Neuronal stem cell (in vitro differentiated cells): ENCODE measurements around the gene RXRB.

Experiments used
- DNase-seq: peaks from one replicate; pipeline ENCODE4 v3.0.0-alpha.2; 2013; ENCODE audit warnings: low spot score
- H2AFZ ChIP-seq: one replicate; pipeline ENCODE4 v1.6.1; 2013; ENCODE audit warnings: mild to moderate bottlenecking, low read length, inconsistent platforms
- H2AK5ac ChIP-seq: 2 replicates; pipeline ENCODE4 v1.6.1; 2013; ENCODE audit warnings: low read depth, mild to moderate bottlenecking, inconsistent platforms, low read length, moderate library complexity, mixed read lengths
- H2BK120ac ChIP-seq: 2 replicates; pipeline ENCODE4 v1.6.1; 2013; ENCODE audit warnings: low read depth, mild to moderate bottlenecking, inconsistent platforms, low read length, moderate library complexity, mixed read lengths
- H2BK12ac ChIP-seq: one replicate; pipeline ENCODE4 v1.6.1; 2013; ENCODE audit warnings: low read length, inconsistent platforms
- H2BK15ac ChIP-seq: 2 replicates; pipeline ENCODE4 v1.6.1; 2013; ENCODE audit warnings: mild to moderate bottlenecking, low read length, inconsistent platforms, mixed read lengths
- H2BK5ac ChIP-seq: one replicate; pipeline ENCODE4 v1.6.1; 2013; ENCODE audit warnings: inconsistent platforms, mild to moderate bottlenecking, low read length, moderate library complexity
- H3K14ac ChIP-seq: one replicate; pipeline ENCODE4 v1.6.1; 2013; ENCODE audit warnings: low read length, inconsistent platforms
- H3K18ac ChIP-seq: 2 replicates; pipeline ENCODE4 v1.6.1; 2013; ENCODE audit warnings: low read length, inconsistent platforms
- H3K23ac ChIP-seq: 2 replicates; pipeline ENCODE4 v1.6.1; 2013; ENCODE audit warnings: low read depth, mild to moderate bottlenecking, mixed read lengths, low read length, inconsistent platforms; ENCODE audit not compliant: poor library complexity
- H3K27ac ChIP-seq: replicated peaks from 3 replicates; pipeline ENCODE4 v1.5.1; 2013; ENCODE audit warnings: low read length, inconsistent platforms
- H3K27me3 ChIP-seq, 3 experiments: 2 replicates each; pipeline ENCODE4 v1.6.1; 2013; ENCODE audit warnings: low read length in 3 of 3, mild to moderate bottlenecking in 2 of 3, inconsistent platforms in 1 of 3, low read depth in 1 of 3, mixed read lengths in 1 of 3, moderate library complexity in 1 of 3; ENCODE audit not compliant: control insufficient read depth in 3 of 3, insufficient read depth in 3 of 3
- H3K36me3 ChIP-seq, 2 donors: replicated peaks in 1 of 2; 2 replicates each; pipeline ENCODE4 v1.6.1; 2013; ENCODE audit warnings: low read length in 2 of 2; ENCODE audit not compliant: control insufficient read depth in 2 of 2, insufficient read depth in 2 of 2
- H3K4ac ChIP-seq: 2 replicates; pipeline ENCODE4 v1.6.1; 2013; ENCODE audit warnings: inconsistent platforms, mild to moderate bottlenecking, low read length, moderate library complexity
- H3K4me1 ChIP-seq, 2 donors: 1 replicate in 1 of 2; 2 replicates in 1 of 2; pipeline ENCODE4 v1.6.1; 2013; ENCODE audit warnings: low read length in 2 of 2, low read depth in 1 of 2; ENCODE audit not compliant: control insufficient read depth in 2 of 2, insufficient read depth in 1 of 2
- H3K4me2 ChIP-seq: one replicate; pipeline ENCODE4 v1.6.1; 2013; ENCODE audit warnings: mild to moderate bottlenecking, low read length, inconsistent platforms; ENCODE audit not compliant: insufficient read depth, poor library complexity, severe bottlenecking
- H3K4me3 ChIP-seq, 2 donors: 2 replicates each; pipeline ENCODE4 v1.5.1; 2013; ENCODE audit warnings: low read length in 2 of 2, mild to moderate bottlenecking in 2 of 2, inconsistent platforms in 1 of 2, moderate library complexity in 1 of 2
- H3K79me1 ChIP-seq: one replicate; pipeline ENCODE4 v1.6.1; 2013; ENCODE audit warnings: low read depth, mild to moderate bottlenecking, inconsistent platforms, low read length, moderate library complexity
- H3K9ac ChIP-seq: one replicate; pipeline ENCODE4 v1.6.1; 2013; ENCODE audit warnings: mild to moderate bottlenecking, low read depth, low read length, inconsistent platforms; ENCODE audit not compliant: poor library complexity
- H3K9me3 ChIP-seq, 2 donors: replicated peaks in 1 of 2; 2 replicates each; pipeline versions ENCODE3 to v1.6.1; 2013; ENCODE audit warnings: low read length in 2 of 2, mild to moderate bottlenecking in 2 of 2, inconsistent platforms in 1 of 2, low read depth in 1 of 2, mixed read lengths in 1 of 2, moderate library complexity in 1 of 2; ENCODE audit not compliant: control insufficient read depth in 2 of 2, insufficient read depth in 1 of 2
- H4K8ac ChIP-seq: one replicate; pipeline ENCODE4 v1.6.1; 2013; ENCODE audit warnings: low read depth, mild to moderate bottlenecking, inconsistent platforms, low read length, moderate library complexity
- H4K91ac ChIP-seq: one replicate; pipeline ENCODE4 v1.6.1; 2013; ENCODE audit warnings: low read length, low read depth, mild to moderate bottlenecking, inconsistent platforms; ENCODE audit not compliant: poor library complexity
- WGBS, 2 donors: extraction: QIAGEN DNeasy Blood & Tissue Kit; methylation state at CpG; one replicate each; pipeline ENCODE4 v1.1.7; 2013; ENCODE audit warnings: missing lambda C conversion rate in 2 of 2, mixed read lengths in 1 of 2; ENCODE audit not compliant: insufficient read length in 2 of 2, insufficient replicate concordance in 1 of 2; ENCODE audit errors: extremely low coverage in 2 of 2; 5-methylcytosine and 5-hydroxymethylcytosine counted together

The RXRB gene

DNA sequence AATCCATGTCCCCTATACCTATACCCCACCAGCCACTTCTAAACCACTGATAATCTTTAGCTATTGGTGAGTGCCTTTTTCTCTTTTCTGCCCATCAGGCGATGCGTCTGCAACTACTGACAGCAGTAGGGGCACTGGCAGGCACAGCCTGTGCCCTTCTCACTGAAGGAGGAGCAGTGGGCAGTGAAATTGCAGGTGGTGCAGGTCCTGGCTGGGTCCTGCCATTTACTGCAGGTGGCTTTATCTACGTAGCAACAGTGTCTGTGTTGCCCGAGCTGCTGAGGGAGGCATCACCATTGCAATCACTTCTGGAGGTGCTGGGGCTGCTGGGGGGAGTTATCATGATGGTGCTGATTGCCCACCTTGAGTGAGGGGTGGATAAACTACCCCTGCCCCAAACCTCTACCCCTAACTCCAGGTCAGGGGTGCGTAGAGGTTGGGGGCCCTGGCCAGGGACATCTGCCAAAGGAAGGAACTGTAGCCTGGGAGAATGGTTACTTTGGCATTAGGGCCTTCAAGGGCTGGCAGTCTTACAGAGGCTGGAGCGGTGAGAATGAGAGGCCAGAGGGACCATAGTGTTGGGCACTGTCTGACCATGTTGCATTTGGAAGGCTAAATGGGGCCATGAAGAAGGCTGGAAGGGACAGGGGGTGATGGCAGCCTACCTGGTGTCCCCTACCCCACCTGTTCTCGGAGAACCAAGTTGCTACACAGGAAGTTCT, 3.1 kb upstream of the RXRB start:
- Histone ChIP-seq H3K9ac (no peak overlapping the region), H2AFZ (no peak overlapping the region), H2BK5ac (no peak overlapping the region), H3K14ac (no peak overlapping the region), H3K79me1 (peaks cover 14% of the 10 kb centered on the region), H3K23ac (no peak overlapping the region), H3K4ac (no peak overlapping the region), H3K36me3 (peaks cover 22 to 30% of the 10 kb centered on the region in 2 donors), H4K91ac (no peak overlapping the region), H3K9me3 (no peaks in the 10 kb centered on the region), H3K4me2 (no peak overlapping the region), H2BK120ac (no peak overlapping the region), H3K18ac (no peak overlapping the region), H3K27me3 (no peaks in the 10 kb centered on the region), H2BK12ac (no peak overlapping the region), H2AK5ac (no peak overlapping the region), H3K4me3 (no peak overlapping the region), H4K8ac (no peak overlapping the region), H2BK15ac (no peak overlapping the region), H3K4me1 (peaks cover 31 to 45% of the 10 kb centered on the region in 2 donors), H3K27ac (no peak overlapping the region)
- WGBS, 2 donors, result no CpG with 5 or more reads among the region's 7 CpGs
- no peak for DNase-seq

DNA sequence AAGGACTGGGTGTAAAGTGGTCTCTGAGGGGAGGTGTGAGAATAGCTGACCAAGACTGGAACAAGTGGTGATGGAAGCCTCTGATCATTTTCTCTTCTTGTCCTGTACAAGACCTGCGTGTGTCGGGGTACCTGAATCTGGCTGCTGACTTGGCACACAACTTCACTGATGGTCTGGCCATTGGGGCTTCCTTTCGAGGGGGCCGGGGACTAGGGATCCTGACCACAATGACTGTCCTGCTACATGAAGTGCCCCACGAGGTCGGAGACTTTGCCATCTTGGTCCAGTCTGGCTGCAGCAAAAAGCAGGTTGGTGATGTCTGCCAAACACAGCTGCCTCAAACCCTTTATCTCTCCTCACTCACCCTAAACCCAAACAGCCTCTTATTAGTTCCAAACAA, 2.3 kb upstream of the RXRB start:
- no peak overlapping the region for H2BK5ac ChIP-seq
- H2BK15ac ChIP-seq, result no peak overlapping the region
- no peak overlapping the region for H3K27ac ChIP-seq
- DNase-seq, result no peak
- H2BK120ac ChIP-seq, result no peak overlapping the region
- H3K23ac ChIP-seq, result no peak overlapping the region
- H2AK5ac ChIP-seq, result no peak overlapping the region
- peaks cover 31 to 45% of the 10 kb centered on the region in 2 donors for H3K4me1 ChIP-seq
- H3K18ac ChIP-seq, result no peak overlapping the region
- H3K36me3 ChIP-seq, result peaks cover 22 to 30% of the 10 kb centered on the region in 2 donors
- no peak overlapping the region for H3K4me3 ChIP-seq
- no peak overlapping the region for H3K4me2 ChIP-seq
- H4K91ac ChIP-seq, result no peak overlapping the region
- no peak overlapping the region for H3K14ac ChIP-seq
- no peak overlapping the region for H3K4ac ChIP-seq
- no peak overlapping the region for H2BK12ac ChIP-seq
- no peaks in the 10 kb centered on the region for H3K27me3 ChIP-seq
- no peak overlapping the region for H2AFZ ChIP-seq
- H3K9me3 ChIP-seq, result no peaks in the 10 kb centered on the region
- peaks cover 17% of the 10 kb centered on the region for H3K79me1 ChIP-seq
- H3K9ac ChIP-seq, result no peak overlapping the region
- H4K8ac ChIP-seq, result no peak overlapping the region
- WGBS, 2 donors, result no CpG with 5 or more reads among the region's 6 CpGs

DNA sequence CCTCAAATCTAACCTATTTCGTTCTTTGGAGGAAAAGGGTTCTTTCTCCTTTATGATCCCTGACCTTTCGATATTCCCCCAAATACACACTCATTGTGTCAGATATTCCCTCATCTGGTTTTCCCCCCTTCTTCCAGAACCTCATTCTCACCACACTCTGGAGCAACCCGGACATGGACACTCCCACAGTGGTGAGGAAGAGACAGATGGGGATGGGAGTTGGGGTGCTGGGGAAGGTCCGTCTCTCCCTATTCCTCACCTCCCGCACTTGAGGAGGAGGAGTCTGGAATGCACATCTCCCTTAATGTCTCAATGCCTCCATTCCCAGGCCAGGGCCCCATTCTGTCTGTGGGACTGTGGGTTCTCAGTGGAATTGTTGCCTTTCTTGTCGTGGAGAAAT, 1.5 kb upstream of the RXRB start:
- H3K9me3 ChIP-seq, result no peaks in the 10 kb centered on the region
- peaks cover 31 to 45% of the 10 kb centered on the region in 2 donors for H3K4me1 ChIP-seq
- no peaks in the 10 kb centered on the region for H3K27me3 ChIP-seq
- WGBS, 2 donors, result no CpG with 5 or more reads among the region's 6 CpGs
- H3K4me3 ChIP-seq, result peak overlapping the region in 1 of 2 donors; percentile 91
- no peak overlapping the region for H3K23ac ChIP-seq
- no peak overlapping the region for H3K27ac ChIP-seq
- no peak overlapping the region for H3K4ac ChIP-seq
- H2BK15ac ChIP-seq, result no peak overlapping the region
- H3K9ac ChIP-seq, result no peak overlapping the region
- H3K18ac ChIP-seq, result no peak overlapping the region
- no peak overlapping the region for H2BK12ac ChIP-seq
- no peak overlapping the region for H4K91ac ChIP-seq
- H3K36me3 ChIP-seq, result peaks cover 26 to 35% of the 10 kb centered on the region in 2 donors
- H3K14ac ChIP-seq, result no peak overlapping the region
- no peak for DNase-seq
- no peak overlapping the region for H2AFZ ChIP-seq
- no peak overlapping the region for H2BK5ac ChIP-seq
- H2BK120ac ChIP-seq, result no peak overlapping the region
- peak overlapping the region; percentile 79 for H3K4me2 ChIP-seq
- H2AK5ac ChIP-seq, result no peak overlapping the region
- H4K8ac ChIP-seq, result no peak overlapping the region
- H3K79me1 ChIP-seq, result peaks cover 17% of the 10 kb centered on the region

DNA sequence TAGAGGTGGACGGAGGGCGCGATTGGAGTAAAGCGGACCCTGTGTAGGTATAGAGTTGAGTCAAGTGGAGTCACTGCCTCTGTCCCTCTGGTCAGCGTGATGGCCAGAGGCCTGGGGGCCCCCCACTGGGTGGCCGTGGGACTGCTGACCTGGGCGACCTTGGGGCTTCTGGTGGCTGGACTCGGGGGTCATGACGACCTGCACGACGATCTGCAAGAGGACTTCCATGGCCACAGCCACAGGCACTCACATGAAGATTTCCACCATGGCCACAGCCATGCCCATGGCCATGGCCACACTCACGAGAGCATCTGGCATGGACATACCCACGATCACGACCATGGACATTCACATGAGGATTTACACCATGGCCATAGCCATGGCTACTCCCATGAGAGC, 681 bp upstream of the RXRB start:
- Histone ChIP-seq H3K14ac (no peak overlapping the region), H3K18ac (no peak overlapping the region), H3K4me1 (peaks cover 26 to 40% of the 10 kb centered on the region in 2 donors), H3K4ac (no peak overlapping the region), H2BK12ac (no peak overlapping the region), H3K27me3 (no peaks in the 10 kb centered on the region), H3K9me3 (no peaks in the 10 kb centered on the region), H3K4me3 (peak overlapping the region; percentile 91 to 96), H2BK5ac (no peak overlapping the region), H2AFZ (peak overlapping the region; percentile 79), H3K27ac (peak overlapping the region; percentile 97), H3K9ac (peak overlapping the region; percentile 81), H3K36me3 (peaks cover 28 to 43% of the 10 kb centered on the region in 2 donors), H3K79me1 (peaks cover 17% of the 10 kb centered on the region), H2BK120ac (no peak overlapping the region), H4K91ac (no peak overlapping the region), H2BK15ac (no peak overlapping the region), H3K4me2 (peak overlapping the region; percentile 79), H3K23ac (no peak overlapping the region), H4K8ac (no peak overlapping the region), H2AK5ac (peak overlapping the region; percentile 16)
- DNase-seq, result no peak
- no CpG with 5 or more reads among the region's 14 CpGs for WGBS, 2 donors
